ENCODE measurements around the gene RSPO4. TPM values are rescaled to one million over a fixed set of nuclear protein-coding genes. Genes with fewer than 3 reads are reported as not detected.

RSPO4 gene
- polyA plus RNA-seq, 1 donor: 0.15 TPM

DNA sequence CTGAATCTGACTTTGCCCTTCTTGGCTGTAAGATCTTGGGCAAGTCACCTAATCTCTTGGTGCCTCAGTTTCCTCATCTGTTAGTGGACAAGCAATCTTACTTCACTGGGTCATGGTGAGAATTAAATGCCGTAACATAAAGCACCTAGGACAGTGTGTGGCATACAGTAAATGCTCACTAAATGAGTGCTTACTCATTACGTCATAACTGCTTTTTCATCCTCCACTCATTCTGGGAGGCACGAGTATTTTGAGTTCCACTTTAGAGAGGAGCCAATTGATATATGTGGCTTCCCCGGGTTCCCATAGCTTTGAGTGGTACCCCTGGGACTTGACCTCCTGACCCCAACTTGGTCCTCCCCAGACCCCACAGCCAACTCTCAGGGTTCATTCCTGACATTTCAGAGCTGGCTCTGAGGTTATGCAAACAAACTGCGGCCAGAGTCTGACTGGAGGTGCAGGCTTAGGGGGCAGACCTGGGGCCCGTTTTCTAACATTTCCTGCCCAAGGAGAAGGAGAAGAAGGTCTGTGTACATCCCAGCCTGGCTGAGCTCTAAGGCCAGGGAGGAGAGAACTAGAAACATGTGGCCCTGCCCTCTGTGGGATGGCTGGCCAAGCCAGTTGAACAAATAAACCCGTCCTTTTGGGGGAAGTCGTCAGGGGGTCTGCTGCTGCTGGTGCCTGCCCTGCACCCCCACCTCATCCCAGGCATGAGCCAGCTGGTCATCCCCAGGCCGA, 91.8 kb downstream of the RSPO4 start:
- no peak for DNase-seq (ENCODE audit: low read depth)

DNA sequence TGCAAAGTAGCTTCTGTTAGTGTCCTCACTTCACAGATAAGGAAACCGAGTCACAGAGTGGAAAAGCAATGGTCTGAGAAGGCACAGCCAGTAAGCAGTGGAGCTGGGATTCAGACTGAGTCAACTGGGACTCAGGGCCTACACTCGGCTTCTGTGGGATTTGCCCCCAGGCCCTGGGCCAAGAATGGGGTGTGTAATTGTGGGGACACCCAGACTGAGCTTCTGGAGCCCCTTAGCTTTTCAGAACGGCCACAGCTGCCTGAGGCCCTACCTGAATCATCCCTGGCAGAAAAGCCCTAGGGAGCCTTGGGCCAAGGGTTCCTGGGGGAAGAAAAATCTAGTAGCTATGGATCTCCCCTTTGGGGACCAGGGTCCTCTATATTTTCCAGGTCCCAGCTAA, 92.5 kb downstream of the RSPO4 start:
- no peak for DNase-seq (ENCODE audit: low read depth)

Other genes starting within 250 kb of the RSPO4 start
- 0.24 TPM for gene SLC52A3, start 233.8 kb downstream of the RSPO4 start, polyA plus RNA-seq (ENCODE audit: insufficient read length)
- 25.3 TPM for gene FAM110A, start 168.6 kb downstream of the RSPO4 start, polyA plus RNA-seq (ENCODE audit: insufficient read length)
- 0.04 TPM for gene ANGPT4, start 86.0 kb downstream of the RSPO4 start, polyA plus RNA-seq (ENCODE audit: insufficient read length)
- gene PSMF1, start 116.3 kb upstream of the RSPO4 start, polyA plus RNA-seq (ENCODE audit: insufficient read length): 98.1 TPM
- 2.6 TPM for gene TMEM74B, start 182.7 kb upstream of the RSPO4 start, polyA plus RNA-seq (ENCODE audit: insufficient read length)
- 0.39 TPM for gene C20orf202, start 201.1 kb upstream of the RSPO4 start, polyA plus RNA-seq (ENCODE audit: insufficient read length)
- not detected for gene RAD21L1, start 223.7 kb upstream of the RSPO4 start, polyA plus RNA-seq (ENCODE audit: insufficient read length)